ENCODE measurements around the gene ZCCHC14. TPM values are rescaled to one million over a fixed set of nuclear protein-coding genes. Genes with fewer than 3 reads are reported as not detected.

ZCCHC14 gene
- total and polyA plus RNA-seq, 2 of the 13 experiments (the other 11 are each of a cell fraction or from before 2014, with no cell fraction given) = 12.4 to 12.5 TPM

- TF ChIP-seq ZNF274 (CRISPR knock-in tag; IDR thresholded peaks at IDR 0.05) (0 out of 2 replicates have a peak, but pooled peaks have one; percentile 50), GLI4 (CRISPR knock-in tag; IDR thresholded peaks at IDR 0.05; ENCODE audit: borderline replicate concordance) (0 out of 2 replicates have a peak, but pooled peaks have one; percentile 78), ZNF460 (CRISPR knock-in tag; IDR thresholded peaks at IDR 0.05; ENCODE audit: borderline replicate concordance) (no peak), ZNF317 (CRISPR knock-in tag; IDR thresholded peaks at IDR 0.05) (peak; percentile 91), MAFF (IDR thresholded peaks at IDR 0.05; ENCODE audit: low read depth, low read length) (peak; percentile 77), RFX5 (IDR thresholded peaks at IDR 0.05; ENCODE audit: low read depth, low read length) (peak; percentile 65), EED (CRISPR knock-in tag; IDR thresholded peaks at IDR 0.05) (0 out of 2 replicates have a peak, but pooled peaks have one; percentile 5), MYC (CRISPR knock-in tag; IDR thresholded peaks at IDR 0.05; ENCODE audit: borderline replicate concordance) (peak; percentile 27; the same call in 1 of the 2 replicates), KDM3A (CRISPR knock-in tag; IDR thresholded peaks at IDR 0.05; ENCODE audit: low read depth) (no peak), CREBL2 (CRISPR knock-in tag; IDR thresholded peaks at IDR 0.05; ENCODE audit: borderline replicate concordance) (0 out of 2 replicates have a peak, but pooled peaks have one; percentile 37), ZNF451 (CRISPR knock-in tag; IDR thresholded peaks at IDR 0.05) (peak; percentile 45; the same call in 1 of the 2 replicates), ZBTB40 (IDR thresholded peaks at IDR 0.05) (no peak), ZBTB40 (CRISPR knock-in tag; IDR thresholded peaks at IDR 0.05) (no peak), NCOA2 (CRISPR knock-in tag; IDR thresholded peaks at IDR 0.05) (no peak), GMEB1 (CRISPR knock-in tag; IDR thresholded peaks at IDR 0.05; ENCODE audit: borderline replicate concordance) (peak; percentile 44; the same call in 1 of the 2 replicates), MXI1 (IDR thresholded peaks at IDR 0.05; ENCODE audit: borderline replicate concordance, low read depth, low read length) (0 out of 3 replicates have a peak, but pooled peaks have one; percentile 6)
These were observed 47.5 kb upstream of the ZCCHC14 start (continued) for GRCh38 chr16:87540072-87540896.

All from HepG2 (cell line).